Natural killer cell (primary cell): Measurements from ENCODE around the gene PCED1A. TPM values are rescaled to one million over a fixed set of nuclear protein-coding genes. Genes with fewer than 3 reads are reported as not detected.
A peak's percentile ranks its signal among the peaks of the same experiment; 100 is the strongest.

Experiments used
- ATAC-seq, 3 donors: fragments of 150-1000 bp in 2 of 3; fragments of 200-7000 bp in 1 of 3; cut with Tn5 transposase; 1 replicate in 1 of 3; 2 replicates in 2 of 3; pipeline ENCODE4 v1.10.0; 2021; ENCODE audit warnings: mild to moderate bottlenecking in 2 of 3, moderate library complexity in 2 of 3
- DNase-seq, 2 donors: peaks; one replicate each; pipeline versions ENCODE4 v3.0.0 to v3.0.0-alpha.2; 2013 to 2021; ENCODE audit warnings: mixed read lengths in 1 of 2
- H3K27ac ChIP-seq: one replicate; pipeline ENCODE4 v1.5.1; 2013; ENCODE audit warnings: mild to moderate bottlenecking, low read length
- H3K27me3 ChIP-seq: one replicate; pipeline ENCODE4 v1.6.1; 2013; ENCODE audit warnings: low read length; ENCODE audit not compliant: control insufficient read depth, insufficient read depth
- H3K36me3 ChIP-seq: one replicate; pipeline ENCODE4 v1.6.1; 2013; ENCODE audit warnings: low read length; ENCODE audit not compliant: control insufficient read depth, insufficient read depth
- H3K4me1 ChIP-seq: one replicate; pipeline ENCODE4 v1.6.1; 2013; ENCODE audit warnings: low read length; ENCODE audit not compliant: control insufficient read depth, insufficient read depth
- H3K4me3 ChIP-seq: one replicate; pipeline ENCODE4 v1.5.1; 2013; ENCODE audit warnings: low read length
- H3K9me3 ChIP-seq: one replicate; pipeline ENCODE4 v1.6.1; 2013; ENCODE audit warnings: low read length; ENCODE audit not compliant: control insufficient read depth, insufficient read depth
- H3K27ac Mint-ChIP-seq, 2 donors: one replicate each; pipeline ENCODE4 v1.8.0; 2022; ENCODE audit warnings: mild to moderate bottlenecking in 2 of 2, mixed read lengths in 2 of 2, moderate library complexity in 1 of 2
- H3K27me3 Mint-ChIP-seq, 2 donors: one replicate each; pipeline ENCODE4 v1.8.0; 2022; ENCODE audit warnings: low read depth in 2 of 2, mixed read lengths in 2 of 2
- H3K36me3 Mint-ChIP-seq: one replicate; pipeline ENCODE4 v1.8.0; 2022; ENCODE audit warnings: mixed read lengths
- H3K4me1 Mint-ChIP-seq, 2 donors: one replicate each; pipeline ENCODE4 v1.8.0; 2022; ENCODE audit warnings: mixed read lengths in 2 of 2
- H3K4me3 Mint-ChIP-seq: one replicate; pipeline ENCODE4 v1.8.0; 2022; ENCODE audit warnings: mild to moderate bottlenecking, moderate library complexity, mixed read lengths
- H3K9me3 Mint-ChIP-seq, 2 donors: one replicate each; pipeline ENCODE4 v1.8.0; 2022; ENCODE audit warnings: mixed read lengths in 2 of 2
- CTCF ChIP-seq: fragments of 200-600 bp; IDR thresholded peaks from one replicate; pipeline ENCODE4 v1.8.0; 2022; ENCODE audit warnings: antibody characterized with exemption
- WGBS: methylation state at CpG from one replicate; pipeline ENCODE4 v1.1.7; 2013; ENCODE audit warnings: missing lambda C conversion rate; ENCODE audit not compliant: insufficient coverage; 5-methylcytosine and 5-hydroxymethylcytosine counted together
- intact Hi-C: fragments of 100-400 bp; cut with micrococcal nuclease; formaldehyde crosslinking; loops from one replicate; pipeline ENCODE4 v1.14.2; 2022
- total RNA-seq, 4 donors: library from RNA; stranded (reverse); fragments of 120-200 nt in 1 of 4; gene quantifications; one replicate each; pipeline versions ENCODE4 v1.2.3 to v1.2.4, GENCODE V29; 2013 to 2022

The PCED1A gene
- total RNA-seq, 3 donors from 2014 or later (not counting 1 experiment from before 2014, with no cell fraction given), result 70.3 to 76.5 (median 71.1) TPM

- H3K36me3 Mint-ChIP-seq, result no peaks in the 10 kb centered on the region
- Histone ChIP-seq H3K27ac (no peak overlapping the region), H3K36me3 (no peaks in the 10 kb centered on the region), H3K4me3 (no peak overlapping the region), H3K9me3 (no peaks in the 10 kb centered on the region), H3K4me1 (peaks cover 20% of the 10 kb centered on the region), H3K27me3 (peaks cover 23% of the 10 kb centered on the region)
- no peaks in the 10 kb centered on the region for H3K9me3 Mint-ChIP-seq
- peaks cover 25 to 26% of the 10 kb centered on the region in 2 donors for H3K4me1 Mint-ChIP-seq
- WGBS, result 9% methylated on average over 61 of the region's 61 CpGs
- intact Hi-C loops, result no loop called here
- H3K27ac Mint-ChIP-seq, result peak overlapping the region in 1 of 2 donors; percentile 44
- H3K27me3 Mint-ChIP-seq, result peaks cover 42 to 57% of the 10 kb centered on the region in 2 donors
- ATAC-seq (peak in 1 of 3 donors; percentile 33), DNase-seq (no peak)
- TF ChIP-seq CTCF, result no peak
- peak overlapping the region; percentile 94 for H3K4me3 Mint-ChIP-seq
Measured at GRCh38 chr20:2799688-2800520, 40.6 kb downstream of the PCED1A start.

- H3K36me3 Mint-ChIP-seq, result no peaks in the 10 kb centered on the region
- Histone ChIP-seq H3K9me3 (no peaks in the 10 kb centered on the region), H3K27me3 (peaks cover 20% of the 10 kb centered on the region), H3K4me1 (peaks cover 20% of the 10 kb centered on the region), H3K36me3 (no peaks in the 10 kb centered on the region), H3K4me3 (no peak overlapping the region), H3K27ac (no peak overlapping the region)
- peaks cover 25 to 26% of the 10 kb centered on the region in 2 donors for H3K4me1 Mint-ChIP-seq
- no peaks in the 10 kb centered on the region for H3K9me3 Mint-ChIP-seq
- ATAC-seq, result no peak
- peaks cover 38 to 53% of the 10 kb centered on the region in 2 donors for H3K27me3 Mint-ChIP-seq
- peak overlapping the region; percentile 94 for H3K4me3 Mint-ChIP-seq
- 60% methylated on average over 9 of the region's 9 CpGs for WGBS
- TF ChIP-seq CTCF, result no peak
- DNase-seq, result no peak
- intact Hi-C loops, result no loop called here
- peak overlapping the region in 1 of 2 donors; percentile 44 for H3K27ac Mint-ChIP-seq
Measured at GRCh38 chr20:2799271-2799670, 41.2 kb downstream of the PCED1A start.

GRCh38 chr20:2798814-2799213, 41.6 kb downstream of the PCED1A start:
- no peak overlapping the region for H3K4me3 ChIP-seq
- TF ChIP-seq CTCF, result no peak
- H3K27ac ChIP-seq, result no peak overlapping the region
- peaks cover 20% of the 10 kb centered on the region for H3K27me3 ChIP-seq
- peaks cover 35 to 48% of the 10 kb centered on the region in 2 donors for H3K27me3 Mint-ChIP-seq
- H3K36me3 ChIP-seq, result no peaks in the 10 kb centered on the region
- H3K36me3 Mint-ChIP-seq, result no peaks in the 10 kb centered on the region
- ATAC-seq, result no peak
- H3K9me3 Mint-ChIP-seq, result no peaks in the 10 kb centered on the region
- peaks cover 20% of the 10 kb centered on the region for H3K4me1 ChIP-seq
- DNase-seq, result no peak
- intact Hi-C loops, result no loop called here
- H3K4me3 Mint-ChIP-seq, result peak overlapping the region; percentile 94
- 82% methylated on average over 6 of the region's 6 CpGs for WGBS
- peaks cover 25 to 26% of the 10 kb centered on the region in 2 donors for H3K4me1 Mint-ChIP-seq
- H3K27ac Mint-ChIP-seq, result no peak overlapping the region
- H3K9me3 ChIP-seq, result no peaks in the 10 kb centered on the region
